ENCODE results near the gene ANKRD13C.
"Not testable (repeated sequence)": the region's sequence is repeated elsewhere in the genome, so short reads cannot be mapped to it uniquely, and the experiment has no call there.

Gene ANKRD13C

GRCh38 chr1:70385477-70385876, 31.0 kb upstream of the ANKRD13C start:
- H3K36me3 ChIP-seq (ENCODE audit: control insufficient read depth, insufficient read depth, low read length) = no peaks in the 10 kb centered on the region
- H3K9ac ChIP-seq = no peak overlapping the region
- no peak overlapping the region for H3K4me2 ChIP-seq (ENCODE audit: low read length)
- no peak overlapping the region for H3K4me3 ChIP-seq (ENCODE audit: low read depth, low read length)
- no peak overlapping the region for H2AFZ ChIP-seq
- H3K27ac ChIP-seq = no peak overlapping the region
- H3K9me3 ChIP-seq (ENCODE audit: control insufficient read depth, low read length) = no peaks in the 10 kb centered on the region
- H3K27me3 ChIP-seq (ENCODE audit: control insufficient read depth, insufficient read depth, low read length) = no peaks in the 10 kb centered on the region
- H3K79me2 ChIP-seq = no peaks in the 10 kb centered on the region
- H3K4me1 ChIP-seq = no peaks in the 10 kb centered on the region
- TF ChIP-seq, protein P1, sequence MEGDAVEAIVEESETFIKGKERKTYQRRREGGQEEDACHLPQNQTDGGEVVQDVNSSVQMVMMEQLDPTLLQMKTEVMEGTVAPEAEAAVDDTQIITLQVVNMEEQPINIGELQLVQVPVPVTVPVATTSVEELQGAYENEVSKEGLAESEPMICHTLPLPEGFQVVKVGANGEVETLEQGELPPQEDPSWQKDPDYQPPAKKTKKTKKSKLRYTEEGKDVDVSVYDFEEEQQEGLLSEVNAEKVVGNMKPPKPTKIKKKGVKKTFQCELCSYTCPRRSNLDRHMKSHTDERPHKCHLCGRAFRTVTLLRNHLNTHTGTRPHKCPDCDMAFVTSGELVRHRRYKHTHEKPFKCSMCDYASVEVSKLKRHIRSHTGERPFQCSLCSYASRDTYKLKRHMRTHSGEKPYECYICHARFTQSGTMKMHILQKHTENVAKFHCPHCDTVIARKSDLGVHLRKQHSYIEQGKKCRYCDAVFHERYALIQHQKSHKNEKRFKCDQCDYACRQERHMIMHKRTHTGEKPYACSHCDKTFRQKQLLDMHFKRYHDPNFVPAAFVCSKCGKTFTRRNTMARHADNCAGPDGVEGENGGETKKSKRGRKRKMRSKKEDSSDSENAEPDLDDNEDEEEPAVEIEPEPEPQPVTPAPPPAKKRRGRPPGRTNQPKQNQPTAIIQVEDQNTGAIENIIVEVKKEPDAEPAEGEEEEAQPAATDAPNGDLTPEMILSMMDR (IDR thresholded peaks at IDR 0.05) = no peak

GRCh38 chr1:70384542-70384941, 30.0 kb upstream of the ANKRD13C start:
- no peak overlapping the region for H3K27ac ChIP-seq
- no peak overlapping the region for H3K9ac ChIP-seq
- H3K4me3 ChIP-seq (ENCODE audit: low read depth, low read length) = no peak overlapping the region
- no peaks in the 10 kb centered on the region for H3K9me3 ChIP-seq (ENCODE audit: control insufficient read depth, low read length)
- H3K4me1 ChIP-seq = no peaks in the 10 kb centered on the region
- no peaks in the 10 kb centered on the region for H3K79me2 ChIP-seq
- no peak overlapping the region for H2AFZ ChIP-seq
- TF ChIP-seq, protein P1 (IDR thresholded peaks at IDR 0.05) = no peak
- no peaks in the 10 kb centered on the region for H3K27me3 ChIP-seq (ENCODE audit: control insufficient read depth, insufficient read depth, low read length)
- H3K4me2 ChIP-seq (ENCODE audit: low read length) = no peak overlapping the region
- H3K36me3 ChIP-seq (ENCODE audit: control insufficient read depth, insufficient read depth, low read length) = no peaks in the 10 kb centered on the region

DNA sequence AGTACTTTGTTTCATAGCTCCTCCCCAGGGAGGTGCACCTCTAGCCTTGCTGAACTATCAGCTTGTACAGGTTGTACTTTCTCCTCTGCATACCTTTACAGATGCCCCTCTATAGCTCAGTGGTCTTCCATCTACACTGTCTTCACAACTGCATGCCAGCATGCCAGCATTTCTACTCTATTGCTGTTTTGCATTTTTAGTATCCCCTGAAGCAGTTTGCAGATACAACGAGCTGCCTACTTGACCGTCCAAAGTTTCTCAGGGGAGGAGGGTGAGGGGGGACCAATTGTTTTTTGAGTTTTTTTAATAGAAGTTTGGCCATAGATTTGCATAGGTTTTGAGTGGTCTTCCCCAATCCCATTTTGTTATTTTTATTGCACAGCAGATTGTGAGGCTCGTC, 29.0 kb upstream of the ANKRD13C start:
- no peaks in the 10 kb centered on the region for H3K36me3 ChIP-seq (ENCODE audit: control insufficient read depth, insufficient read depth, low read length)
- no peaks in the 10 kb centered on the region for H3K27me3 ChIP-seq (ENCODE audit: control insufficient read depth, insufficient read depth, low read length)
- no peak overlapping the region for H3K4me3 ChIP-seq (ENCODE audit: low read depth, low read length)
- H3K9ac ChIP-seq = no peak overlapping the region
- H3K4me2 ChIP-seq (ENCODE audit: low read length) = no peak overlapping the region
- no peaks in the 10 kb centered on the region for H3K9me3 ChIP-seq (ENCODE audit: control insufficient read depth, low read length)
- no peaks in the 10 kb centered on the region for H3K79me2 ChIP-seq
- H3K27ac ChIP-seq = no peak overlapping the region
- TF ChIP-seq, protein P1 (IDR thresholded peaks at IDR 0.05) = no peak
- no peak overlapping the region for H2AFZ ChIP-seq
- H3K4me1 ChIP-seq = no peaks in the 10 kb centered on the region

- H3K9ac ChIP-seq = no peak overlapping the region
- no peaks in the 10 kb centered on the region for H3K4me1 ChIP-seq
- no peaks in the 10 kb centered on the region for H3K79me2 ChIP-seq
- no peaks in the 10 kb centered on the region for H3K36me3 ChIP-seq (ENCODE audit: control insufficient read depth, insufficient read depth, low read length)
- TF ChIP-seq, protein P1 (IDR thresholded peaks at IDR 0.05) = no peak
- H3K4me3 ChIP-seq (ENCODE audit: low read depth, low read length) = no peak overlapping the region
- no peak overlapping the region for H3K27ac ChIP-seq
- no peaks in the 10 kb centered on the region for H3K27me3 ChIP-seq (ENCODE audit: control insufficient read depth, insufficient read depth, low read length)
- no peak overlapping the region for H3K4me2 ChIP-seq (ENCODE audit: low read length)
- no peak overlapping the region for H2AFZ ChIP-seq
- no peaks in the 10 kb centered on the region for H3K9me3 ChIP-seq (ENCODE audit: control insufficient read depth, low read length)
Observed at GRCh38 chr1:70382682-70383081, 28.2 kb upstream of the ANKRD13C start.

GRCh38 chr1:70376196-70376595, 21.7 kb upstream of the ANKRD13C start:
- Histone ChIP-seq H3K9me3 (ENCODE audit: control insufficient read depth, low read length) (no peaks in the 10 kb centered on the region), H3K4me1 (no peaks in the 10 kb centered on the region), H3K9ac (no peak overlapping the region), H3K4me2 (ENCODE audit: low read length) (no peak overlapping the region), H2AFZ (no peak overlapping the region), H3K27ac (no peak overlapping the region), H3K27me3 (ENCODE audit: control insufficient read depth, insufficient read depth, low read length) (no peaks in the 10 kb centered on the region), H3K4me3 (ENCODE audit: low read depth, low read length) (no peak overlapping the region), H3K36me3 (ENCODE audit: control insufficient read depth, insufficient read depth, low read length) (no peaks in the 10 kb centered on the region), H3K79me2 (no peaks in the 10 kb centered on the region)
- TF ChIP-seq, protein P1 (IDR thresholded peaks at IDR 0.05) = no peak

DNA sequence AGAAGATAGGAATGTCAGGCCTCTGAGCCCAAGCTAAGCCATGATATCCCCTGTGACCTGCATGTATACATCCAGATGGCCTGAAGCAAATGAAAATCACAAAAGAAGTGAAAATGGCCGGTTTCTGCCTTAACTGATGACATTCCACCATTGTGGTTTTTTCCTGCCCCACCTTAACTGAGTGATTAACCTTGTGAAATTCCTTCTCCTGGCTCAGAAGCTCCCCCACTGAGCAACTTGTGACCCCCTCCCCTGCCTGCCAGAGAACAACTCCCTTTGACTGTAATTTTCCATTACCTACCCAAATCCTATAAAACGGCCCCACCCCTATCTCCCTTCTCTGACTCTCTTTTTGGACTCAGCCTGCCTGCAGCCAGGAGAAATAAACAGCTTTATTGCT, 19.1 kb upstream of the ANKRD13C start:
- not testable (repeated sequence) for H3K4me2 ChIP-seq (ENCODE audit: low read length); H3K79me2 ChIP-seq; H3K4me1 ChIP-seq; H3K9ac ChIP-seq; H3K4me3 ChIP-seq (ENCODE audit: low read depth, low read length); H2AFZ ChIP-seq; H3K36me3 ChIP-seq (ENCODE audit: control insufficient read depth, insufficient read depth, low read length); H3K27ac ChIP-seq; H3K9me3 ChIP-seq (ENCODE audit: control insufficient read depth, low read length); H3K27me3 ChIP-seq (ENCODE audit: control insufficient read depth, insufficient read depth, low read length)
